Heart left ventricle (tissue), 16 donors: ENCODE measurements around the gene FAM229A. TPM values are rescaled to one million over a fixed set of nuclear protein-coding genes. Genes with fewer than 3 reads are reported as not detected.

Source experiments
- ATAC-seq, 4 donors: fragments of 200-7000 bp; cut with Tn5 transposase; one replicate each; pipeline ENCODE4 v1.9.1; 2020 to 2022; ENCODE audit warnings: moderate library complexity in 4 of 4, mild to moderate bottlenecking in 3 of 4, moderate number of reproducible peaks in 1 of 4
- DNase-seq, 5 donors: peaks; one replicate each; pipeline ENCODE4 v3.0.0-alpha.2; 2020
- H3K27ac ChIP-seq, 12 donors: fragments of 200-600 bp; sonication (generic) in 4 of 12; one replicate each; pipeline versions ENCODE4 v1.5.0 to v1.8.0; 2016 to 2022; ENCODE audit warnings: mild to moderate bottlenecking in 2 of 12
- H3K27me3 ChIP-seq, 9 donors: fragments of 200-600 bp; sonication (generic) in 2 of 9; one replicate each; pipeline versions ENCODE4 v1.5.1 to v1.8.0; 2016 to 2022; ENCODE audit warnings: mild to moderate bottlenecking in 3 of 9
- H3K36me3 ChIP-seq, 9 donors: fragments of 200-600 bp; sonication (generic) in 2 of 9; one replicate each; pipeline versions ENCODE4 v1.5.0 to v1.8.0; 2018 to 2022; ENCODE audit warnings: mild to moderate bottlenecking in 2 of 9
- H3K4me1 ChIP-seq, 12 donors: fragments of 200-600 bp; sonication (generic) in 4 of 12; one replicate each; pipeline versions ENCODE4 v1.5.0 to v1.8.0; 2016 to 2022; ENCODE audit warnings: mild to moderate bottlenecking in 3 of 12
- H3K4me3 ChIP-seq, 12 donors: fragments of 200-600 bp; sonication (generic) in 4 of 12; one replicate each; pipeline versions ENCODE4 v1.5.0 to v1.8.0; 2017 to 2022; ENCODE audit warnings: mild to moderate bottlenecking in 9 of 12, moderate library complexity in 4 of 12
- H3K9me3 ChIP-seq, 12 donors: fragments of 200-600 bp; sonication (generic) in 4 of 12; one replicate each; pipeline versions ENCODE4 v1.5.0 to v1.8.0; 2016 to 2022; ENCODE audit warnings: mild to moderate bottlenecking in 1 of 12
- POLR2A ChIP-seq, 2 donors: fragments of 450-650 bp; IDR thresholded peaks; one replicate each; pipeline ENCODE4 v1.6.1; 2017; ENCODE audit warnings: antibody characterized with exemption in 2 of 2, mild to moderate bottlenecking in 2 of 2, moderate library complexity in 2 of 2
- WGBS, 4 donors: extraction: QIAGEN DNeasy Blood & Tissue Kit in 2 of 4; methylation state at CpG; one replicate each; pipeline versions ENCODE4 v1.1.5 to v1.1.7; 2013 to 2018; 5-methylcytosine and 5-hydroxymethylcytosine counted together
- intact Hi-C, 10 donors: fragments of 100-400 bp; cut with DNase I; formaldehyde crosslinking; loops; one replicate each; pipeline versions ENCODE4 v1.11.1 to v1.14.2; 2022
- polyA plus RNA-seq, 2 donors: library from polyadenylated mRNA; stranded (reverse); fragments of 200-250 nt; gene quantifications; one replicate each; pipeline ENCODE4 v1.2.3, GENCODE V29; 2013
- total RNA-seq, 9 donors: library from RNA; depleted of rRNA in 2 of 9; stranded (reverse); fragments of >200 nt in 2 of 9; fragmentation: NEBNext Ultra II Directional in 3 of 9; extraction: Animal tissue kit (Norgen Biotek cat#: 25700) in 3 of 9; gene quantifications; one replicate each; pipeline versions ENCODE4 v1.1.0 to v1.2.4, GENCODE V29; 2016 to 2023
- TF ChIP-seq, protein P1 (sequence below), 12 donors: fragments of 200-600 bp; sonication (generic) in 4 of 12; IDR thresholded peaks; one replicate each; pipeline versions ENCODE4 v1.5.0 to v1.8.0; 2018 to 2022; ENCODE audit warnings: antibody characterized with exemption in 12 of 12, mild to moderate bottlenecking in 5 of 12
- donor health status: ischemic (EF 13 %, LVEDD 7.1; RV severe dilation, severe dysfunction).
- donor health status: healthy with polysubstance abuse.
- donor health status: DM: no; HTN: yes; CAD: no.
- donor health status: DM: no; HTN: no; CAD: no.
- donor health status: ischemic (EF 25% LVEDD 6.9; RV normal size, moderate dysfunction).
- donor health status: ischemic (EF 25% LVEDD 5.7; RV mildly dilated, moderate dysfunction).
- donor health status: healthy.
- donor health status: DM: yes; HTN: yes; CAD: no.
- donor health status: ischemic (EF 35%, LVEDD 5.7; RV mildly dilated, moderate dysfunction).
- donor health status: nonischemic (EF 11% LVEDD 7.7; RV severe dilation, severe dysfunction).
- donor health status: DM: yes; HTN: yes; CAD: no.
- donor health status: PGD.
- donor health status: ischemic (EF 29% LVEDD 5.4; RV normal size, mild dysfunction).
- donor health status: nonischemic (EF 23%, LVEDD 6.1; RV moderate dilation, normal function).

FAM229A gene
- total and polyA plus RNA-seq, 11 donors: 1.2 to 4.4 (median 2.1) TPM

DNA sequence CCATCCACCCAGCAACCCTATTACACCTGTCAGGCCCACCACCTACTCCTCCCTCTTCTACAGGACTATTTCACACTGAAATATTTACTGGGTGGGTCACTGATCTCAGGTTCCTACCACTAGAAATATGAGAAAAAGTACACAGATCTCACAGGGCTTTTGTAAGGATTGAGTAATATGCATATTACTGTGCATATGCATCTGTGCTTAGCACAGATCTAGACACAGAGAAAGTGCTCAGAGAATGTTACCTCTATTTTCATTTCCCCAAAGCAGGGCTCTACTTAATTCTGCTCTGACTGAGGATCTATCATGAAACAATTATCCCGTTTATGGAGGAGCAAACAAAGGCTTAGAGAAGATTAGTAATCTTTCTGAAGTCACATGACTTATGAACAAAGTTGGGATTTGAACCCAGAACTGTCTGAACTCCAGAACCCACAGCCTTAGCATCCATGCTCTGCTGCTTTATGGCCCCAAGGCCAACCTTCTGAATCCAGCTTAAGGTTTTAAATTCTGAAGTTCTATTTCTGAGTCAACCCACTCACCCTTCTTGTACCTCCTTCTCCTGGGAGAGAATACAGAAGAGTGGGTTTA, 11.8 kb upstream of the FAM229A start:
- H3K4me1 ChIP-seq: peaks cover 0 to 3% (median 0%) of the 10 kb centered on the region in 12 donors
- no peaks in the 10 kb centered on the region for H3K27me3 ChIP-seq
- peaks cover 0 to 100% (median 93%) of the 10 kb centered on the region in 9 donors for H3K36me3 ChIP-seq
- no peaks in the 10 kb centered on the region for H3K9me3 ChIP-seq
- H3K27ac ChIP-seq: no peak overlapping the region
- no peak for ATAC-seq
- 75 to 84% (median 78%) methylated on average over 1 of the region's 1 CpG for WGBS, 4 donors
- TF ChIP-seq POLR2A (IDR thresholded peaks at IDR 0.05): no peak
- TF ChIP-seq, protein P1, sequence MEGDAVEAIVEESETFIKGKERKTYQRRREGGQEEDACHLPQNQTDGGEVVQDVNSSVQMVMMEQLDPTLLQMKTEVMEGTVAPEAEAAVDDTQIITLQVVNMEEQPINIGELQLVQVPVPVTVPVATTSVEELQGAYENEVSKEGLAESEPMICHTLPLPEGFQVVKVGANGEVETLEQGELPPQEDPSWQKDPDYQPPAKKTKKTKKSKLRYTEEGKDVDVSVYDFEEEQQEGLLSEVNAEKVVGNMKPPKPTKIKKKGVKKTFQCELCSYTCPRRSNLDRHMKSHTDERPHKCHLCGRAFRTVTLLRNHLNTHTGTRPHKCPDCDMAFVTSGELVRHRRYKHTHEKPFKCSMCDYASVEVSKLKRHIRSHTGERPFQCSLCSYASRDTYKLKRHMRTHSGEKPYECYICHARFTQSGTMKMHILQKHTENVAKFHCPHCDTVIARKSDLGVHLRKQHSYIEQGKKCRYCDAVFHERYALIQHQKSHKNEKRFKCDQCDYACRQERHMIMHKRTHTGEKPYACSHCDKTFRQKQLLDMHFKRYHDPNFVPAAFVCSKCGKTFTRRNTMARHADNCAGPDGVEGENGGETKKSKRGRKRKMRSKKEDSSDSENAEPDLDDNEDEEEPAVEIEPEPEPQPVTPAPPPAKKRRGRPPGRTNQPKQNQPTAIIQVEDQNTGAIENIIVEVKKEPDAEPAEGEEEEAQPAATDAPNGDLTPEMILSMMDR (IDR thresholded peaks at IDR 0.05): no peak
- no peak overlapping the region for H3K4me3 ChIP-seq
- no peak for DNase-seq
- intact Hi-C loops: no loop called here

DNA sequence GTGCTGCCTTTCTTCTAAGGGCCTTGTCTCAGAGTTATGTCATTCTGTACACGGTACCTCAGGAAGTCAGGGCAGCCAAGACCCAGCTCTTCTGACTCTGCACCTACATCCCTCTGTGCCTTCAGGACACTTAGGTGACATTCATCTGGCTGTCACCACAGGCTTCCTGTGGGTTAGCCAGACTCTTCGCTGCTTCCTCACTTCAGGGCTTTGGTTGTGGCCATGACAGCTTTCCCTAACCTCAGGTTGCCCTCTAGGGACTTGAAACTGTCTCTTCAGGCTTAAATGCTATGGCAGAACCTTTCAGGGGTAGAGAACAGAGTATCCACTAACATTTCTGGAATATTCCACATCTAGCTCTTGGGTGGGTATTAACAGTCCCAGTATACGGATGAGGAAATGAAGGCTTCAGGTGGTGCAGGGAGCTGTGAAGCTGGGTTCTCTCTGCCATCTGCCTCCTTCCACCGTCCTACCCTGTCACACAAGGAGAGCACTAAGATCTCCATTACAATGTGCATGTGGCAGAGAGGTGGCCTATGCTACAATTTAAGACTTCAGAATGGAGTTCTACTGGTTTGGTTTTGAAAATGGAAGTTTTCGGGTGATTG, 10.0 kb upstream of the FAM229A start:
- Histone ChIP-seq H3K4me3 (no peak overlapping the region), H3K4me1 (peaks cover 0 to 3% (median 0%) of the 10 kb centered on the region in 12 donors), H3K27me3 (no peaks in the 10 kb centered on the region), H3K36me3 (peaks cover 0 to 100% (median 93%) of the 10 kb centered on the region in 9 donors), H3K9me3 (no peaks in the 10 kb centered on the region), H3K27ac (no peak overlapping the region)
- WGBS, 4 donors: 78 to 93% (median 85%) methylated on average over 5 of the region's 5 CpGs
- intact Hi-C loops: no loop called here
- DNase-seq (no peak), ATAC-seq (peak in 1 of 4 donors; percentile 20)
- TF ChIP-seq, protein P1 (IDR thresholded peaks at IDR 0.05): no peak
- no peak for TF ChIP-seq POLR2A (IDR thresholded peaks at IDR 0.05)

DNA sequence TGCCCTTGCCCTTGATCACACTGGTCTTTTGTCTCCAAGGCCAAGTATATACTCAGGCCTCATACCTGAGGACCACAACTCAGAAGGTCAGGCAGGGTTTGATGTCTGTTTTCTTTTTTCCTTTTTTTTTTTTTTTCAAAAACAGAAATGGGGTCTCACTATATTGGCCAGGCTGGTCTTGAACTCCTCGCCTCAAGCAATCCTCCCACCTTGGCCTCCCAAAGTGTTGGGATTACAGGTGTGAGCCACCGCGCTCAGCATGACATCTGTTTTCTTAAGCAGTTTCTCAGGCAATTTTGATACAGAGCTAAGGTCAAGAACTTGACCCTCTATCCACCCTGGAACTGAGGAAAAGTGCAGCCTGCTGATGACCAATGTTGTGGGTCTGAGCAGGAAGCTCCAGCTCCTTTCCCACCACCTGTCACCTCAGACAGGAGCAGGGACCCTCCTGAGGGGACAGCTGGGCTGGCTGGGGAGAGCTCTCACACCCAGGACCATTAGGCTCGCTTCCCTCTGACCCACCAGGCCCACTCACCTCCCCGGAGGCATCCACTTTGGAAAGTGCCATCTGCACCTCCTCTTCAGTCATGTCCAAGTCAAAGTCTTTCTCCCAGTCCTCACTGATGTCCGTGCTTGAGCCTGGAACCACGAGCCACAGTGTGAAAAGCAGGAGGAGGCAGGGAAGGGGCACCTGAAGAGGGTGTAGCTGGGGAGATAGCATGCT, 5.8 kb upstream of the FAM229A start:
- Histone ChIP-seq H3K4me1 (peaks cover 0 to 3% (median 0%) of the 10 kb centered on the region in 12 donors), H3K4me3 (no peak overlapping the region), H3K36me3 (peaks cover 0 to 99% (median 88%) of the 10 kb centered on the region in 9 donors), H3K27ac (no peak overlapping the region), H3K9me3 (no peaks in the 10 kb centered on the region), H3K27me3 (no peaks in the 10 kb centered on the region)
- WGBS, 4 donors: 91 to 97% (median 94%) methylated on average over 7 of the region's 7 CpGs
- DNase-seq (no peak), ATAC-seq (no peak)
- intact Hi-C loops: no loop called here
- TF ChIP-seq, protein P1 (IDR thresholded peaks at IDR 0.05): no peak
- TF ChIP-seq POLR2A (IDR thresholded peaks at IDR 0.05): no peak

DNA sequence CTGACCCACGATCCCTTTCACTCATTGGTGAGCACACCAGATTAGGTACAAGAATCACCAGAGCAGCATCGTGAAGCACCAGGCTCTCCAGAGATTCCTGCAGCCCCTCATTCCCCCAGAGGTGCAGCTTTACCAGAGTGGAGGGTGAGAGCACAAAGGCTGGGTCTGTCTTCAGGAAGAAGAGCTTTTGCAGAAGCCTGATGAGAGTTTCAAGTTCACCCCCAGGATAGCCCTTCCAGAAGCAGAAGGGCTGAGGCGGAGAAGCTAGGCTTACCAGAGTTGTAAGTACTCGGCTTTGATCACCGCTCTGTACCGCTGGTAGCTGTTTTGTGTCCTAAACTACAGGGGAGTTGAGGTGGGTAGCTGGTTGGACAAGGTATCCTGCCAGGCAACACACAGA, 3.2 kb upstream of the FAM229A start:
- WGBS, 4 donors: 83 to 87% (median 86%) methylated on average over 6 of the region's 6 CpGs
- ATAC-seq: no peak
- intact Hi-C loops: no loop called here
- Histone ChIP-seq H3K9me3 (no peaks in the 10 kb centered on the region), H3K4me3 (no peak overlapping the region), H3K27ac (no peak overlapping the region), H3K36me3 (peaks cover 0 to 74% (median 70%) of the 10 kb centered on the region in 9 donors), H3K4me1 (peaks cover 3 to 21% (median 15%) of the 10 kb centered on the region in 12 donors), H3K27me3 (no peaks in the 10 kb centered on the region)
- TF ChIP-seq, protein P1 (IDR thresholded peaks at IDR 0.05): no peak
- no peak for TF ChIP-seq POLR2A (IDR thresholded peaks at IDR 0.05)
- no peak for DNase-seq
